ENCODE results near the gene C4orf50.

GRCh38 chr4:5962416-5962815 is 55.8 kb downstream of the C4orf50 start:
- TF ChIP-seq CTCF (IDR thresholded peaks at IDR 0.05; ENCODE audit: insufficient read depth, low read length, poor library complexity, severe bottlenecking) (no peak), EZH2phosphoT487 (conservative IDR thresholded peaks at IDR 0.05; ENCODE audit: low read length) (no peak)

Data from SU-DHL-6 (cell line).